Breast epithelium (tissue), 3 donors: ENCODE data around the gene SPTBN5.

Source experiments
- CTCF ChIP-seq, 3 donors: fragments of 450-650 bp; IDR thresholded peaks; one replicate each; pipeline ENCODE4 v1.5.1; 2016 to 2017; ENCODE audit warnings: antibody characterized with exemption in 3 of 3, mild to moderate bottlenecking in 3 of 3, moderate library complexity in 3 of 3
- POLR2AphosphoS5 ChIP-seq, 3 donors: sonication (generic); formaldehyde crosslinking; IDR thresholded peaks; one replicate each; pipeline ENCODE4 v1.6.1; 2017; ENCODE audit warnings: antibody characterized with exemption in 3 of 3

GRCh38 chr15:41822471-41822870 is 71.4 kb downstream of the SPTBN5 start:
- TF ChIP-seq CTCF (IDR thresholded peaks at IDR 0.05) (no peak), POLR2AphosphoS5 (IDR thresholded peaks at IDR 0.05) (no peak)
